Mesenchymal stem cell (in vitro differentiated cells and primary cell): ENCODE measurements around the gene ACAA1.

Source experiments
- DNase-seq: peaks from one replicate; pipeline ENCODE4 v3.0.0-alpha.2; 2013
- H2AFZ ChIP-seq: one replicate; pipeline ENCODE4 v1.6.1; 2013; ENCODE audit warnings: low read depth, mild to moderate bottlenecking, control low read depth, inconsistent platforms, low read length, moderate library complexity
- H2AK5ac ChIP-seq: 2 replicates; pipeline ENCODE4 v1.6.1; 2013; ENCODE audit warnings: low read length, moderate library complexity, mild to moderate bottlenecking, inconsistent platforms; ENCODE audit not compliant: severe bottlenecking
- H2BK120ac ChIP-seq: one replicate; pipeline ENCODE4 v1.6.1; 2013; ENCODE audit warnings: low read depth, mild to moderate bottlenecking, inconsistent platforms, low read length, moderate library complexity
- H2BK12ac ChIP-seq, 2 experiments: one replicate each; pipeline ENCODE4 v1.6.1; 2013; ENCODE audit warnings: inconsistent platforms in 2 of 2, low read length in 2 of 2, mild to moderate bottlenecking in 2 of 2, moderate library complexity in 2 of 2, control low read depth in 1 of 2
- H2BK15ac ChIP-seq: one replicate; pipeline ENCODE4 v1.6.1; 2013; ENCODE audit warnings: mild to moderate bottlenecking, low read depth, inconsistent platforms; ENCODE audit not compliant: poor library complexity, severe bottlenecking
- H2BK5ac ChIP-seq: 2 replicates; pipeline ENCODE4 v1.6.1; 2013; ENCODE audit warnings: low read depth, mild to moderate bottlenecking, low read length, control low read depth, inconsistent platforms; ENCODE audit not compliant: poor library complexity, severe bottlenecking
- H3K14ac ChIP-seq, 2 experiments: one replicate each; pipeline ENCODE4 v1.6.1; 2013; ENCODE audit warnings: inconsistent platforms in 2 of 2, low read length in 2 of 2, control low read depth in 1 of 2, mild to moderate bottlenecking in 1 of 2, moderate library complexity in 1 of 2
- H3K18ac ChIP-seq, 2 experiments: one replicate each; pipeline ENCODE4 v1.6.1; 2013; ENCODE audit warnings: inconsistent platforms in 2 of 2, low read length in 2 of 2, control low read depth in 1 of 2, low read depth in 1 of 2, mild to moderate bottlenecking in 1 of 2
- H3K23ac ChIP-seq, 2 experiments: one replicate each; pipeline ENCODE4 v1.6.1; 2013; ENCODE audit warnings: inconsistent platforms in 2 of 2, low read length in 2 of 2, mild to moderate bottlenecking in 2 of 2, moderate library complexity in 2 of 2, control low read depth in 1 of 2
- H3K27ac ChIP-seq: 2 replicates; pipeline ENCODE4 v1.5.1; 2013; ENCODE audit warnings: mild to moderate bottlenecking, moderate library complexity, low read length, control low read depth, inconsistent platforms; ENCODE audit not compliant: poor library complexity, severe bottlenecking
- H3K27me3 ChIP-seq, 2 experiments: 2 replicates each; pipeline versions ENCODE4 v1.6.1 to v1.7.0; 2013; ENCODE audit warnings: low read length in 2 of 2, mild to moderate bottlenecking in 2 of 2, moderate library complexity in 2 of 2, control low read depth in 1 of 2, inconsistent platforms in 1 of 2; ENCODE audit not compliant: control insufficient read depth in 1 of 2, insufficient read depth in 1 of 2
- H3K36me3 ChIP-seq, 2 experiments: 2 replicates each; pipeline versions ENCODE4 v1.6.1 to v1.7.0; 2013; ENCODE audit warnings: low read length in 2 of 2, control low read depth in 1 of 2, inconsistent platforms in 1 of 2, low read depth in 1 of 2, mild to moderate bottlenecking in 1 of 2; ENCODE audit not compliant: insufficient read depth in 2 of 2, control insufficient read depth in 1 of 2
- H3K4ac ChIP-seq, 2 experiments: one replicate each; pipeline ENCODE4 v1.6.1; 2013; ENCODE audit warnings: inconsistent platforms in 2 of 2, low read length in 2 of 2, mild to moderate bottlenecking in 2 of 2, moderate library complexity in 2 of 2, control low read depth in 1 of 2, low read depth in 1 of 2
- H3K4me1 ChIP-seq: 2 replicates; pipeline ENCODE4 v1.6.1; 2013; ENCODE audit warnings: low read depth, low read length, control low read depth; ENCODE audit not compliant: control insufficient read depth, insufficient read depth
- H3K4me2 ChIP-seq: 2 replicates; pipeline ENCODE4 v1.6.1; 2013; ENCODE audit warnings: low read length, mild to moderate bottlenecking, inconsistent platforms; ENCODE audit not compliant: poor library complexity, severe bottlenecking
- H3K4me3 ChIP-seq, 2 experiments: 2 replicates each; pipeline versions ENCODE4 v1.5.1 to v1.7.0; 2013; ENCODE audit warnings: low read length in 2 of 2, mild to moderate bottlenecking in 2 of 2, control low read depth in 1 of 2, low read depth in 1 of 2; ENCODE audit not compliant: insufficient read depth in 1 of 2
- H3K79me1 ChIP-seq: replicated peaks from 2 replicates; pipeline ENCODE4 v1.6.1; 2013; ENCODE audit warnings: mild to moderate bottlenecking, control low read depth, low read length, inconsistent platforms; ENCODE audit not compliant: poor library complexity, severe bottlenecking
- H3K9ac ChIP-seq: 2 replicates; pipeline ENCODE4 v1.7.0; 2013; ENCODE audit warnings: mild to moderate bottlenecking, low read length, moderate library complexity
- H3K9me3 ChIP-seq: 2 replicates; pipeline ENCODE4 v1.7.0; 2013; ENCODE audit warnings: mild to moderate bottlenecking, low read length; ENCODE audit not compliant: control insufficient read depth
- H4K8ac ChIP-seq: one replicate; pipeline ENCODE4 v1.6.1; 2013; ENCODE audit warnings: inconsistent platforms, mild to moderate bottlenecking, low read length, moderate library complexity
- H4K91ac ChIP-seq: one replicate; pipeline ENCODE4 v1.6.1; 2013; ENCODE audit warnings: mild to moderate bottlenecking, low read length, inconsistent platforms
- WGBS: methylation state at CpG from one replicate; pipeline ENCODE4 v1.1.7; 2013; ENCODE audit warnings: mixed read lengths; 5-methylcytosine and 5-hydroxymethylcytosine counted together

The ACAA1 gene

DNA sequence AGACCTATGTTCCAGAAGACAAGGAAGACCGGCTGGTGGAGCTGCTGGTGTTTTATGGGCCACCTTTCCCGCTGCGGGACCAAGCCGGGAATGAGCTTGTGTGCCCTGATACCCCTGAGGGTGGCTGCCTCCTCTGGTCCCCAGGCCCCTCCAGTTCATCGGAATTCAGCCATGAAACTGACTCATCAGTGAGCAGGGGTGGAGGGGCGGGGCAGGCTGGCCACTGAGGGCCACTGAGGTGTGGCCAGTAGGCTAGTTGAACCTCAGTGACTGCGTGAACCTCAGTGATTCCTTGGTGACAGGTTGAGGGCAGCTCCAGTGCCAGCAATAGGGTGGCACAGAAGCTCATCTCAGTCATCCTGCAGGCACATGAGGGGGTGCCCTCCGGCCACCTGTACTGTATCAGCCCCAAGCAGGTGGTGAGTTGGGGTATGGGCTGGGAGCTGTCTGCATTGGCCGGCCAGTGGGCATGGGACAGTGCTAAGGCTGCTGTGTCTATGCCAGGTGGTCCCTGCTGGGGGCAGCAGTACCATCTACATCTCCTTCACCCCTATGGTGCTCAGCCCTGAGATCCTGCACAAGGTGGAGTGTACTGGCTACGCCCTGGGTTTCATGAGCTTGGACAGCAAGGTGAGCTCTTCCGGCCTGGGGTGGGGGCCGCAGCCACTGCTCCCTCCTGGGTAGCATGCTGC, 20.3 kb downstream of the ACAA1 start:
- WGBS = 96% methylated on average over 12 of the region's 12 CpGs
- Histone ChIP-seq H4K91ac (no peak overlapping the region), H3K23ac (no peak overlapping the region), H3K9me3 (no peaks in the 10 kb centered on the region), H3K27me3 (peaks cover 6 to 20% of the 10 kb centered on the region in 2 experiments), H2BK12ac (no peak overlapping the region), H3K36me3 (peaks cover 18 to 23% of the 10 kb centered on the region in 2 experiments), H3K4me3 (no peak overlapping the region), H3K79me1 (no peaks in the 10 kb centered on the region), H2BK120ac (no peak overlapping the region), H4K8ac (no peak overlapping the region), H3K4ac (no peak overlapping the region), H3K18ac (no peak overlapping the region), H3K9ac (no peak overlapping the region), H3K4me1 (peaks cover 10% of the 10 kb centered on the region), H3K4me2 (no peak overlapping the region), H3K14ac (no peak overlapping the region), H2BK15ac (no peak overlapping the region), H2AFZ (no peak overlapping the region), H2AK5ac (no peak overlapping the region), H3K27ac (no peak overlapping the region), H2BK5ac (no peak overlapping the region)
- no peak for DNase-seq

DNA sequence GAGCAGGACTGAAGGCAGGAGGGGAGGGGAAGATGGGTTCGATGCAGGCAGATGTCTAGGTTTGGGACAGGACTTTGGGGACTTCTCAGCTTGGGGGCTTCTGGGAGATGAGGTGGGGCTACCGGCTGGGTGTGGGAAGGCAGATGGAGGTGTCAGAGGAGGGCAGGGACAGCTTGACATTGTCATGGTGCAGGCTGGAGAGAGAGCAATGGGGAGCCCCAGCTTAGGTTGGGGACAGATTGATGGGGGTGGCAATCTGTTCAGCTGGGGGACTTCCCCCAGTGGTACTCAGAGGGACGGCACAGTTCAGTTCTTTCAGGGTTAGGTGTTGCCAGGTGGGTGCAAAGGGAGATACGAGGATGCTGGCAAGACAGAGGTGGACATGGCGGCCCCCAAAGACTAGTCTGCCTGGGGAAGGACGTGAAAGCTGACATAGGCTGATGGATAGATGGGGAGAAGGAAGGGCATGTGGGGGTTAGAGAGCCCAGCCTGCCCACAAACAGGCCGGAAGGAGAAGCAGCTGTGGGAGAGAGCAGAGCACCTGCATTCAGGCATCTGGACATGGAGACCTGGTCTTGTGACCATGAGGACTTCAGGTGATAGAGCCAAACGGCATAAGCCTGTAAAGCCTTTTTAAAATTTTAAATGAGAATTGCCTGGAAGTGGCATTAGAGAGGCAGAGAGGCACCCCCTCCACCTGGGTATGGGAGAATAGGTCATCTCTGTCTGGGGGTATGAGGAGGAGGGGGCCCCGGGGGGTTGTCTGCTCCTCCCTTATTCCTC, 21.1 kb downstream of the ACAA1 start:
- no peak overlapping the region for H3K18ac ChIP-seq
- H3K9me3 ChIP-seq = no peaks in the 10 kb centered on the region
- H3K14ac ChIP-seq = no peak overlapping the region
- WGBS = 89% methylated on average over 8 of the region's 9 CpGs
- no peak overlapping the region for H3K4ac ChIP-seq
- no peak overlapping the region for H2BK15ac ChIP-seq
- no peak overlapping the region for H2AK5ac ChIP-seq
- H3K4me1 ChIP-seq = peaks cover 10% of the 10 kb centered on the region
- no peak overlapping the region for H2AFZ ChIP-seq
- peaks cover 6 to 20% of the 10 kb centered on the region in 2 experiments for H3K27me3 ChIP-seq
- no peak overlapping the region for H3K9ac ChIP-seq
- H3K4me3 ChIP-seq = no peak overlapping the region
- DNase-seq = no peak
- no peak overlapping the region for H2BK120ac ChIP-seq
- no peak overlapping the region for H2BK5ac ChIP-seq
- H3K79me1 ChIP-seq = no peaks in the 10 kb centered on the region
- H3K23ac ChIP-seq = no peak overlapping the region
- no peak overlapping the region for H2BK12ac ChIP-seq
- no peak overlapping the region for H3K27ac ChIP-seq
- peaks cover 11 to 16% of the 10 kb centered on the region in 2 experiments for H3K36me3 ChIP-seq
- H4K8ac ChIP-seq = no peak overlapping the region
- H3K4me2 ChIP-seq = no peak overlapping the region
- H4K91ac ChIP-seq = no peak overlapping the region

DNA sequence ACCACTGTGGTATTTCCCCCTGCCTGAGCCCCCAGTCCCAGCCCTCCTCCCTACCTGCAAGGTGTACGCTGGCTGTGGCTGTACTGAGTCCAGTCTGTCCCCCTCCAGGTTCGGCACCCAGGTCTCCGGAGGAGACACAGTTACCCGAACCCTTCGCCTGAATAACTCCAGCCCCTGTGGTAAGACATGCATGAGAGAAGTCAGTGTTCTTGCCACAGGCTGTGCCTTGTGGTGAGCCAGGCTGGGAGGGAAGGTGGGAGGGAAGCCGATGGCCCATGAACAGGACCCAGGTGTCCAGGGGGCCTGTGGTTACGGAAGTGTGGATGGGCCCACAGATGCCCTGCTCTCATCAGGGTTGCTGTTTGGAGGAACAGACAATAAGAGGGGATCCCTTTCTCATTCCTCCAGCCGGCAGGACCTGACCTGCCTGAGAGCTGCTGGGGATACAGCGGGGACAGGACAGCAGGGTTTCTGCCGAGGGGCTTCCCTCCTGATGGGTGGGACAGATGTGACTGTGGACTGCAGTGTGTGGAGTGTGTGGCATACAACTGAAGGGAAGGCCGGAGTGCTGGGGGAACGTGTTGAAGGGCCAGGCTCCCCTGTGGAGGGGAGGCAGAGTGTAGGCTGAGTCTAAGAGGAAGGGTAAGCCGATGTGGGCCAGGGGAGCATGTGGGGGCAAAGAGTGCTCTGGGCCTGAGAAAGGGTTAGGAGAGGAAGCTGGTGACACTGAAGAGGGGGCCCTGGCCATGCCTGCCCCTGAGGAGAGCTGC, 21.9 kb downstream of the ACAA1 start:
- peaks cover 10% of the 10 kb centered on the region for H3K4me1 ChIP-seq
- WGBS = 83% methylated on average over 12 of the region's 13 CpGs

More for the DNA sequence above, 21.9 kb downstream of the ACAA1 start:
- no peak overlapping the region for H2BK120ac ChIP-seq
- no peak overlapping the region for H3K23ac ChIP-seq
- H2BK5ac ChIP-seq = no peak overlapping the region
- no peaks in the 10 kb centered on the region for H3K9me3 ChIP-seq
- H3K14ac ChIP-seq = no peak overlapping the region
- no peak for DNase-seq
- H3K4ac ChIP-seq = no peak overlapping the region
- H4K8ac ChIP-seq = no peak overlapping the region
- no peak overlapping the region for H3K9ac ChIP-seq
- H3K4me3 ChIP-seq = no peak overlapping the region
- H2AFZ ChIP-seq = no peak overlapping the region
- H3K27me3 ChIP-seq = peaks cover 6 to 23% of the 10 kb centered on the region in 2 experiments
- H2AK5ac ChIP-seq = no peak overlapping the region
- H3K36me3 ChIP-seq = peaks cover 4 to 8% of the 10 kb centered on the region in 2 experiments
- H2BK12ac ChIP-seq = no peak overlapping the region
- H3K79me1 ChIP-seq = no peaks in the 10 kb centered on the region
- H3K27ac ChIP-seq = no peak overlapping the region
- H2BK15ac ChIP-seq = no peak overlapping the region
- H3K18ac ChIP-seq = no peak overlapping the region
- no peak overlapping the region for H3K4me2 ChIP-seq
- H4K91ac ChIP-seq = no peak overlapping the region
